B cell (primary cell): ENCODE results near the gene MBTD1.

Experiments
- CTCF ChIP-seq: fragments of 200-600 bp; IDR thresholded peaks from one replicate; pipeline ENCODE4 v1.8.0; 2022; ENCODE audit warnings: antibody characterized with exemption, mild to moderate bottlenecking
- EZH2 ChIP-seq: IDR thresholded peaks from 2 replicates; pipeline ENCODE4 v1.6.1; 2012; ENCODE audit warnings: borderline replicate concordance, low read depth, mild to moderate bottlenecking, moderate library complexity, low read length; ENCODE audit not compliant: insufficient read depth, poor library complexity, severe bottlenecking

- TF ChIP-seq CTCF (no peak), EZH2 (no peak)
Observed at GRCh38 chr17:51191895-51192294, 68.0 kb downstream of the MBTD1 start.
